HEK293 (cell line): ENCODE results near the gene HNRNPM.

Source experiments
- CTCF ChIP-seq: fragments of 450-650 bp; formaldehyde crosslinking; IDR thresholded peaks from 2 replicates; pipeline ENCODE4 v1.5.1; 2016; ENCODE audit warnings: missing biosample characterization, missing genetic modification characterization
- REPIN1 ChIP-seq: fragments of 450-650 bp; formaldehyde crosslinking; IDR thresholded peaks from 2 replicates; pipeline ENCODE4 v1.5.1; 2017; ENCODE audit warnings: missing biosample characterization, missing genetic modification characterization, low read depth
- SCRT1 ChIP-seq: fragments of 450-650 bp; formaldehyde crosslinking; IDR thresholded peaks from 2 replicates; pipeline ENCODE4 v1.5.1; 2016; ENCODE audit warnings: missing biosample characterization, missing genetic modification characterization, borderline replicate concordance
- ZNF18 ChIP-seq: fragments of 450-650 bp; formaldehyde crosslinking; IDR thresholded peaks from 2 replicates; pipeline ENCODE4 v1.5.1; 2016; ENCODE audit warnings: missing biosample characterization, missing genetic modification characterization
- ZNF19 ChIP-seq: fragments of 450-650 bp; formaldehyde crosslinking; IDR thresholded peaks from 2 replicates; pipeline ENCODE4; 2016; ENCODE audit warnings: missing biosample characterization, missing genetic modification characterization, low read depth
- ZNF335 ChIP-seq: fragments of 450-650 bp; formaldehyde crosslinking; conservative IDR thresholded peaks from 2 replicates; pipeline ENCODE4 v1.5.1; 2016; ENCODE audit warnings: missing biosample characterization, missing genetic modification characterization
- ZNF544 ChIP-seq: fragments of 450-650 bp; formaldehyde crosslinking; IDR thresholded peaks from 2 replicates; pipeline ENCODE4 v1.5.0; 2017; ENCODE audit warnings: missing biosample characterization, missing genetic modification characterization
- ZNF791 ChIP-seq: fragments of 450-650 bp; formaldehyde crosslinking; IDR thresholded peaks from 2 replicates; pipeline ENCODE4 v1.5.1; 2016; ENCODE audit warnings: missing biosample characterization, missing genetic modification characterization
- TF ChIP-seq, protein P1 (sequence below): fragments of 450-650 bp; formaldehyde crosslinking; IDR thresholded peaks from 2 replicates; pipeline ENCODE4 v1.5.1; 2016; ENCODE audit warnings: missing biosample characterization, missing genetic modification characterization
- TF ChIP-seq, protein P2 (sequence below): fragments of 450-650 bp; formaldehyde crosslinking; conservative IDR thresholded peaks from 2 replicates; pipeline ENCODE4 v1.5.1; 2016; ENCODE audit warnings: low read depth, missing biosample characterization, missing genetic modification characterization
- TF ChIP-seq, protein P3 (sequence below): fragments of 450-650 bp; formaldehyde crosslinking; IDR thresholded peaks from 2 replicates; pipeline ENCODE4 v1.5.1; 2016; ENCODE audit warnings: missing biosample characterization, missing genetic modification characterization

GRCh38 chr19:8513687-8514504 lies 69.1 kb downstream of the HNRNPM start, which contains the start of gene ZNF414:
- TF ChIP-seq CTCF (tag by site-specific recombination) (no peak), SCRT1 (no peak), ZNF18 (tag by site-specific recombination) (no peak), REPIN1 (no peak), ZNF19 (no peak), ZNF791 (tag by site-specific recombination) (no peak), ZNF335 (peak; percentile 84), ZNF544 (no peak)
- TF ChIP-seq, protein P1, sequence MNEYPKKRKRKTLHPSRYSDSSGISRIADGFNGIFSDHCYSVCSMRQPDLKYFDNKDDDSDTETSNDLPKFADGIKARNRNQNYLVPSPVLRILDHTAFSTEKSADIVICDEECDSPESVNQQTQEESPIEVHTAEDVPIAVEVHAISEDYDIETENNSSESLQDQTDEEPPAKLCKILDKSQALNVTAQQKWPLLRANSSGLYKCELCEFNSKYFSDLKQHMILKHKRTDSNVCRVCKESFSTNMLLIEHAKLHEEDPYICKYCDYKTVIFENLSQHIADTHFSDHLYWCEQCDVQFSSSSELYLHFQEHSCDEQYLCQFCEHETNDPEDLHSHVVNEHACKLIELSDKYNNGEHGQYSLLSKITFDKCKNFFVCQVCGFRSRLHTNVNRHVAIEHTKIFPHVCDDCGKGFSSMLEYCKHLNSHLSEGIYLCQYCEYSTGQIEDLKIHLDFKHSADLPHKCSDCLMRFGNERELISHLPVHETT (tag by site-specific recombination): no peak
- TF ChIP-seq, protein P2, sequence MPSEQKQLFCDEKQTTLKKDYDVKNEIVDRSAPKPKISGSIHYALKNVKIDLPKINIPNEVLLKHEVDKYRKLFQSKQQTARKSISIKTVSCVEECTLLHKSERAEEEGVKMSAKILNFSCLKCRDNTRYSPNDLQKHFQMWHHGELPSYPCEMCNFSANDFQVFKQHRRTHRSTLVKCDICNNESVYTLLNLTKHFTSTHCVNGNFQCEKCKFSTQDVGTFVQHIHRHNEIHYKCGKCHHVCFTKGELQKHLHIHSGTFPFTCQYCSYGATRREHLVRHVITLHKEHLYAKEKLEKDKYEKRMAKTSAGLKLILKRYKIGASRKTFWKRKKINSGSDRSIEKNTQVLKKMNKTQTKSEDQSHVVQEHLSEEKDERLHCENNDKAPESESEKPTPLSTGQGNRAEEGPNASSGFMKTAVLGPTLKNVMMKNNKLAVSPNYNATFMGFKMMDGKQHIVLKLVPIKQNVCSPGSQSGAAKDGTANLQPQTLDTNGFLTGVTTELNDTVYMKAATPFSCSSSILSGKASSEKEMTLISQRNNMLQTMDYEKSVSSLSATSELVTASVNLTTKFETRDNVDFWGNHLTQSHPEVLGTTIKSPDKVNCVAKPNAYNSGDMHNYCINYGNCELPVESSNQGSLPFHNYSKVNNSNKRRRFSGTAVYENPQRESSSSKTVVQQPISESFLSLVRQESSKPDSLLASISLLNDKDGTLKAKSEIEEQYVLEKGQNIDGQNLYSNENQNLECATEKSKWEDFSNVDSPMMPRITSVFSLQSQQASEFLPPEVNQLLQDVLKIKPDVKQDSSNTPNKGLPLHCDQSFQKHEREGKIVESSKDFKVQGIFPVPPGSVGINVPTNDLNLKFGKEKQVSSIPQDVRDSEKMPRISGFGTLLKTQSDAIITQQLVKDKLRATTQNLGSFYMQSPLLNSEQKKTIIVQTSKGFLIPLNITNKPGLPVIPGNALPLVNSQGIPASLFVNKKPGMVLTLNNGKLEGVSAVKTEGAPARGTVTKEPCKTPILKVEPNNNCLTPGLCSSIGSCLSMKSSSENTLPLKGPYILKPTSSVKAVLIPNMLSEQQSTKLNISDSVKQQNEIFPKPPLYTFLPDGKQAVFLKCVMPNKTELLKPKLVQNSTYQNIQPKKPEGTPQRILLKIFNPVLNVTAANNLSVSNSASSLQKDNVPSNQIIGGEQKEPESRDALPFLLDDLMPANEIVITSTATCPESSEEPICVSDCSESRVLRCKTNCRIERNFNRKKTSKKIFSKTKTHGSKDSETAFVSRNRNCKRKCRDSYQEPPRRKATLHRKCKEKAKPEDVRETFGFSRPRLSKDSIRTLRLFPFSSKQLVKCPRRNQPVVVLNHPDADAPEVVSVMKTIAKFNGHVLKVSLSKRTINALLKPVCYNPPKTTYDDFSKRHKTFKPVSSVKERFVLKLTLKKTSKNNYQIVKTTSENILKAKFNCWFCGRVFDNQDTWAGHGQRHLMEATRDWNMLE: no peak; the same call in 1 of the 2 replicates
- TF ChIP-seq, protein P3, sequence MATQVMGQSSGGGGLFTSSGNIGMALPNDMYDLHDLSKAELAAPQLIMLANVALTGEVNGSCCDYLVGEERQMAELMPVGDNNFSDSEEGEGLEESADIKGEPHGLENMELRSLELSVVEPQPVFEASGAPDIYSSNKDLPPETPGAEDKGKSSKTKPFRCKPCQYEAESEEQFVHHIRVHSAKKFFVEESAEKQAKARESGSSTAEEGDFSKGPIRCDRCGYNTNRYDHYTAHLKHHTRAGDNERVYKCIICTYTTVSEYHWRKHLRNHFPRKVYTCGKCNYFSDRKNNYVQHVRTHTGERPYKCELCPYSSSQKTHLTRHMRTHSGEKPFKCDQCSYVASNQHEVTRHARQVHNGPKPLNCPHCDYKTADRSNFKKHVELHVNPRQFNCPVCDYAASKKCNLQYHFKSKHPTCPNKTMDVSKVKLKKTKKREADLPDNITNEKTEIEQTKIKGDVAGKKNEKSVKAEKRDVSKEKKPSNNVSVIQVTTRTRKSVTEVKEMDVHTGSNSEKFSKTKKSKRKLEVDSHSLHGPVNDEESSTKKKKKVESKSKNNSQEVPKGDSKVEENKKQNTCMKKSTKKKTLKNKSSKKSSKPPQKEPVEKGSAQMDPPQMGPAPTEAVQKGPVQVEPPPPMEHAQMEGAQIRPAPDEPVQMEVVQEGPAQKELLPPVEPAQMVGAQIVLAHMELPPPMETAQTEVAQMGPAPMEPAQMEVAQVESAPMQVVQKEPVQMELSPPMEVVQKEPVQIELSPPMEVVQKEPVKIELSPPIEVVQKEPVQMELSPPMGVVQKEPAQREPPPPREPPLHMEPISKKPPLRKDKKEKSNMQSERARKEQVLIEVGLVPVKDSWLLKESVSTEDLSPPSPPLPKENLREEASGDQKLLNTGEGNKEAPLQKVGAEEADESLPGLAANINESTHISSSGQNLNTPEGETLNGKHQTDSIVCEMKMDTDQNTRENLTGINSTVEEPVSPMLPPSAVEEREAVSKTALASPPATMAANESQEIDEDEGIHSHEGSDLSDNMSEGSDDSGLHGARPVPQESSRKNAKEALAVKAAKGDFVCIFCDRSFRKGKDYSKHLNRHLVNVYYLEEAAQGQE (tag by site-specific recombination): no peak
